HS-27A (cell line): Measurements from ENCODE around the gene SMYD3.
"Not testable (repeated sequence)": the region's sequence is repeated elsewhere in the genome, so short reads cannot be mapped to it uniquely, and the experiment has no call there.

ENCODE experiments used
- DNase-seq: peaks from one replicate; pipeline ENCODE4 v3.0.0-alpha.2; 2012; ENCODE audit warnings: low read depth, missing footprints

SMYD3 gene

DNA sequence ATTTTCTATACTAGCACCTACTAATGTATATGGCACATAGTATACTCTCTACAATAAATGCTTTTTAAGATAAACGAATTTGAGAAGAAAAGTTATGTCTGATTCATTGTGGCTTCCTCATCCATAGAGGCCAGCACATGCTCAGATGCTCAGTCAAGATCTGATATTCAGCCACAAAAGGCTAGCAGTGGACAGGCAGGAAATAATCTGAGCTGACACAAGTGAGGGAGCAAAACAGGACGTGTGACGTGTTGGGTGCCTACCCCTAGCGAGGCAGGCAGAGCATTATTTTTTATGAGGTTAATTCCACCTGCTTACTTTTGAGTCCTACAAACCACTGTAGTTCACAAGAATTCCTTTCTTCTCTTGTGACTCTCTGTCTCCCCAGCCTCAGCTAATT lies 550.9 kb downstream of the SMYD3 start:
- no peak for DNase-seq

DNA sequence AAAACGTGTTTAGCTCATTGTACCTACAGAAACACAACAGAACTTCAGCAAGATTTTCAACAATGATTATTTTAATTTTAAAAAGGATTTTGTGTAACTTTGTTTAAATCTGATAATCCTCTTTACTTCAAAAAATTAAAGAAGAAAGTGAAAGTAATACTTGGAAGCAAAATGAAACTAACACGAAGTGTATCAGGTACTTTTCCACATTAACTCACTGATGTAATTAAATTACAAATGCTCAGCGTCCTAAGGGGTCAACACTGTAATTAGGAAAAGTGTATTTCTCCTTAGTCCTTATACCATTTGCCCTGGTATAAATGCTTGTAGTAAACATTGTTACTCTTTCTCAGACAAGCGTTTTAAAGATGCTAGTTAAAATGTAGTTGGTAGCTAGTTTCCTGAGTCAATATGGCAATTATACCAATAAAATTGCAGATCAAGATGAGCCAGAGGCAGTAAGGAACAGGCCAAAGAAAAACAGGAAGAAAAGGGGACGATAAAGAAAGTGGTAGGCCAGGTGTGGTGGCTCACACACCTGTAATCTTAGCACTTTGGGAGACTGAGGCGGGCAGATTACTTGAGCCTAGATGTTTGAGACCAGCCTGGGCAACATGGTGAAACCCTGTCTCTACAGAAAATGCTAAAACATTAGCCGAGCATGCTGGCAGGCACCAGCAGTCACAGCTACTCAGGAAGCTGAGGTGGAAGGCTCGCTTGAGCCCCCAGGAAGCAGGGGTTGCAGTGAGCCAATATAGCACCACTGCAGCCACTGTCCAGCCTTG lies 553.0 kb downstream of the SMYD3 start:
- DNase-seq = no peak

DNA sequence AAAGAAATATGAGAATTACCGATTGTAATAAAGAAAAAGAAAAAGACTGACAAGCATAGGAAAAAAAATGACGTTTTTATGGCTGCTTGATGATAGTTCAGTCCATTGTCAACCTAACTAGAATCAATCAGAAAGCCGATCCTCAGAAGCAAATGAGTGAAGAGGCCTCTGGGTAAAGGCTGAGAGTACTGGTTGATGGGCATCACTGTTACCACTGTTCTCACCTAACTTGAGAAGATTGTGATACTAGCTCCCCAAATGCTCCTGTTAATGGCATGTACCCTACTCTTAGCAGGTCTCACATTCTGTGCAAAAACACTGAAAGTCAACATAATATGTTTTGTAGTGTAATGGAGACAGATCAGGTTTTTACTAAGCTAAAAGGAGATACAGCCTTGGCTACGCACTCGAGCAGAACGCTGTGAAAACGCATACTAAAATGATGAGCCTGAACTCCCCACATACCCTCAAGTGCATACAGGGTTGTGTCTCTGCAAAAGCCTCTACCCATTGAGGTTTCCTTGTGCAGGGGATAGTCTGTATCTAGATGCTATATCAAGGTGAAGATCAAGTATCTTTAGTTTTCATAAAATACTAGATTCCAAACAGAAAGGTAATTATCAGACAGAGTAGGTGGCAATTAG lies 554.6 kb downstream of the SMYD3 start:
- DNase-seq = no peak

DNA sequence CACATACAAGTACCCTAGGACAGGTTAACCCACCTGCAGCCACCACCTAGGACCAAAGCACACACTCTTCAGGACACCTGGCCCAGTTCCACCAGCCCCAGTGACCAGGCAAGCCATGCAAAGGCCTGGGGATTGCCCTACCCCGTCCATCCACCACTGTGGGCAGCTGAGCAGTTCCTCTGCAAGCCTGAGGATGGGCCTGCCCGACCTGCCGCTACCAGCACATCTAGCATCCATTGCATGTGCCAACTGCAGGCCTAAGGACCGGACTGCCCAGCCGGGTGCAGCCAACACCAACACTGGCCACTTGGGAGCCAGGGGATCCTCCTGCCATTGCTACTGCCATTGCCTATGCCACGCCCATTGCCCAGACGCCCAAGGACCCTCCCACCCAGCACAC lies 558.3 kb downstream of the SMYD3 start:
- DNase-seq = no peak

DNA sequence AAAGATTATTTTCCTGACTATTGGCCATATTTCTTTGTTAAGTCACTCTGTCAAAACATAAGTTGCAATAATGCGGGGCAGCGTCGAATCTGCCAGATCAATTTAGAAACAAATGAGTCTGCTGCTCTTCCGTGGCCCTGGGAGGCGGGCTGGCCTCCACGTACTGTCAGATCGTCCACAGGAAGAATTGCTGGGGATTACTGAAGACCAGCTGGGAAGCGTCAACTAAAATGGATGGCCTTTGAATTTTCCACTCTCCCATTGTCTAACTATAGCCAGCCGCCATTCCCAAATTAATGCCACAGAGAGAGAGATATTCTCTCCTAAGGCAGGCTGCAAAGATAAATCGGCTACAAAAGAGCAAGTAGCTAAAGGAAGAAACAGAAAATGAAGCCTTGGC lies 560.2 kb downstream of the SMYD3 start:
- no peak for DNase-seq

DNA sequence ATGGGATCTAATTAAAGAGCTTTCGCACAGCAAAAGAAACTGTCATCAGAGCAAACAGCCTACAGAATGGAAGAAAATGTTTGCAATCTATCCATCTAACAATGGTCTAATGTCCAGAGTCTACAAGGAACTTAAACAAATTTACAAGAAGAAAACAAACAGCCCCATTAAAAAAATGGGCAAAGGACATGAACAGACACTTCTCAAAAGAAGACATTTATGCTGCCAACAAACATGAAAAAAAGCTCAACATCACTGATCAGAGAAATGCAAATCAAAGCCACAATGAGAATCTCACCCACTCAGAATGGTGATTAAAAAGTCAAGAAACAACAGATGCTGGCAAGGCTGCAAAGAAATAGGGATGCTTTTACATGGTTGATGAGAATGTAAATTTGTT lies 561.9 kb downstream of the SMYD3 start:
- not testable (repeated sequence) for DNase-seq

DNA sequence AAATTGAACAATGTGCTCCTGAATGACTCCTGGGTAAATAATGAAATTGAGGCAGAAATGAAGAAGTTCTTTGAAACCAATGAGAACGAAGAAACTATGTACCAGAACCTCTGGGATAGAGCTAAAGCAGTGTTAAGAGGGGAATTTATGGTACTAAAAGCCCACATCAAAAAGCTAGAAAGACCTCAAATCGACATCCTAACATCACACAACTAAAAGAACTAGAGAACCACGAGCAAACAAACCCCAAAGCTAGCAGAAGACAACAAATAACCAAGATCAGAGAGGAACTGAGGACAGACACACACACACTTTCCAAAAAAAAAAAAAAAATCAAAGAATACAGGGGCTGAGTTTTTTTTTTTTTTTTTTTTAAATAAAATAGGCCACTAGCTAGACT lies 564.2 kb downstream of the SMYD3 start:
- no peak for DNase-seq

DNA sequence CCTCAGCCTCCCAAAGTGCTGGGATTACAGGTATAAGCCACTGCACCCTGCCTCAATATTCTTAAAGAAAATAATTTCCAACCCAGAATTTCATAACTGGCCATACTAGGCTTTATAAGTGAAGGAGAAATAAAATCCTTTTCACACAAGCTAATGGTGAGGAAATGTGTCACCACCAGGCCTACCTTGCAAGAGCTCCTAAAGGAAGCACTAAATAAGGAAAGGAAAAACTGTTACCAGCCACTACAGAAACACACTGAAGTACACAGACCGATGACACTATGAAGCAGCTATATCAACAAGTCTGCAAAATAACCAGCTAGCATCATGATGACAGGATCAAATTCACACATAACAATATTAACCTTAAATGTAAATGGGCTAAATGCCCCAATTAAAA lies 565.3 kb downstream of the SMYD3 start:
- DNase-seq = not testable (repeated sequence)

DNA sequence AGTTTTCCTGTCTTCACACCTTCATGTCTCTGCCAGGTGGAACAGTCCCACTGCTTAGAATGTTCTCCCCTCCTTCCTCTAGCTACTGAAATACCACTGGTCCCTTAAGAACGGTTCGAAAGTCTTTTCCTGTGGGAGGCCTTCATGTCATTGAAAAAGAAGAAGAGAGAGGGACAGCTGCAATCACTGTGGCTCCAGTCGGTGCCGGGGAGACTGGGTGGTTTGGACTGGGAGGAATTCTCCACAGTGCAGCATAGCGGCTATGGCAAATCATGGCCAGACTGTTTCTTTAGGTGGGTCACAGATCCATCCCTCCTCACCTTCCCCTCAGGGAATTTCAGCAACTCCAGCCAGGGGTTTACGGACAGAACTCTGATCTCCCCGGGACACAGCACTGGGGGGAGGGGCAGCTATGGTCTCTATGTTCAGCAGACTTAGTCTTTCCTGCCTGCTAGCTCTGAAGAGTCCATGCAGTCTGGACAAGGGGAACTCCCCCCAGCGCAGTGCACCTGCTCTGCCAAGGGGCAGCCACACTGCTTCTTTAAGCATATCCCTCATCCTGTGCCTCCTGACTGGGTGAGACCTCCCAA lies 567.2 kb downstream of the SMYD3 start:
- no peak for DNase-seq

DNA sequence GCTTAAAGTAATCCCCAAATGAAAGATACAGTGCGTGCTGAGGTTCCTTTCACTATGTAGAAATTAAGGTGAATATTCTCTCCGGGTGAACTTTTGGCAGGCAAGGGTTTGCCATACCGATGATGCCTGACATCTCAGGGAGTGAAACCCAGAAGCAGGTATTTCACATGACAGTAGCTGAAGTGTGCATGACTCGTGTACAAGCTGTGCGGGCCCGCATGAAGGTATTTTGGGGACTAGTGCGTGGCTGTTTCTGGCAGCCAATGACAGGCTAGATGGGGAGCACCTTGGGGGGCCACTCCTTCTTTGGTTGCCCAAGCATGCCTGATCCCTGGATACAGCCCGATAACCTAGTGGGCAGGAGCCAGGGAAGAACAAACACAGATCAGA lies 569.0 kb downstream of the SMYD3 start:
- DNase-seq = no peak

DNA sequence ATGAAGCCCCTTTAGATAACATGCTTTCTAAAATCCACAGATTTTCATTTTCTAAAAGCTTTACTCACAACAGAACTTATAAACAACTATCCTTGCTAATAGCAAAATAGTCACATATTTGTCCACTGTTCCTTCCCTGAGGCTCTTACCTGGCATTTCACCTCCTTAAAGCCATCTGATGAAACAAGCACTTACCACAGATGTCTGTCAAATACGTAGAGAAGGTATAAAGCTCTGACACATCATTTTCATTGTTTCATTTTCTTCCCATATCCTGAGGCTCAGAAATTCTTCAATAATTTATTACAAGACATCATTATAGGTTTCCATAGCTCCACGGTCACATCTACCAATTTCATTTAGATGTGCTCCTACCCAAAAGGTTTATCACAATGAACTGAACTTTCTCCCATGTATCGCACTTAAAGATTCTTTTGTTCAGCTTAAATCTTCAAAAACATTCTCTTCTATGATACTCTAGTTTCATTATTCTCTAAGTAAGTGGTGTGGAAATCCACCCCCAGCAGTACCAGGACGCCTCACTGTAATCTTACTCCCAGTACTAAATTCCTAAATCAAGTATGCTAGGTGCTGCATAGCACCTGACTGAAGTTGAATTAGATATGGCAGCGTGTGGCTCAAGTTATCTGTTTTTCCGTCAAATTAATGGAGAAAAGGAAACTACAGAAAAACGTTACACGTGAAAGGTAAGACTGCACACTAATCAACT lies 569.6 kb downstream of the SMYD3 start:
- no peak for DNase-seq

DNA sequence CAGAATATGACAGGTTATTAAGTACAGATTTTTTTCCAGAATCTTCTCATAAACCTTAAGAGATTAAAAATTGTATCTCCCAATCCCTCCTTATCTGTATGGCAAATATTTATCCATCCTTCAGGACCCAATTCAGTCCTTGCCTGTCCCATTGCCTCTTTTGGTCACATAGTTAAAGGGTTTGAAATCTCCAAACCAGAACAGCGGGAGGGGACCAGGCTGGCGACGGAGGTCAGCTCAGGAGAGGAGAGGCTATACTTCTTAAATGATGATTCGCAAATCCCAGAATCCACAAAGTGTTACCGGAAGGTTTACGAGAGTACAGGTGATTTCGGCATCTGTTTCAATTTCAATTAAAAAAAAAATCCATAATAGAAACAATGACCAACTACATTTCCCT lies 572.7 kb downstream of the SMYD3 start:
- no peak for DNase-seq

DNA sequence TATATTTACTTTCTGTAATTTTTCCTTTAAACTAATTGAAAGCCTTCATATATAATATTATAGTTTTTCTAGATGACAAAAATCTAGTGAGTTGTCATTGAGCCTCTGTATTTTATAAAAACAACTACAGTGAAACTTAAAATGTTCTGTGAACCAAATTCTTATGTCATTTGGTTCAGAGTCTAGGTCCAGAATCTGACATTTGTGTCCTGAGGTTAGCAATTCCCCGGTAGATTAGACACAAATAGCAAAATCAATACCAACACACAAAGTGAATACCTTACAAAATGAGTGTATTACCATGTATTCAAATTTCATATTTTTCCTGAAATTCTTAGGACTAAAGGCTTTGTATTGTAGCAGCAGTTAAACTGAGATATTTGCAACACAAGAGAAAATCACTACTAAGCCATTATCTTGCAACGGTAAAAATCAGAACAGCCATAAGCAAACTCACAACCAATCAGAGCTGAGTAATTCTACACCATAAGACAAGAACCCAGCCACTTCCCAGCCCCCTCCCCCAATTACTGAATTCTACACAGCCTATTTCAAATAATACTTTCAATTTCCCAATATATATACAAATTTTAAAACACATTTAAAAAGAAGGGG lies 573.5 kb downstream of the SMYD3 start:
- no peak for DNase-seq

DNA sequence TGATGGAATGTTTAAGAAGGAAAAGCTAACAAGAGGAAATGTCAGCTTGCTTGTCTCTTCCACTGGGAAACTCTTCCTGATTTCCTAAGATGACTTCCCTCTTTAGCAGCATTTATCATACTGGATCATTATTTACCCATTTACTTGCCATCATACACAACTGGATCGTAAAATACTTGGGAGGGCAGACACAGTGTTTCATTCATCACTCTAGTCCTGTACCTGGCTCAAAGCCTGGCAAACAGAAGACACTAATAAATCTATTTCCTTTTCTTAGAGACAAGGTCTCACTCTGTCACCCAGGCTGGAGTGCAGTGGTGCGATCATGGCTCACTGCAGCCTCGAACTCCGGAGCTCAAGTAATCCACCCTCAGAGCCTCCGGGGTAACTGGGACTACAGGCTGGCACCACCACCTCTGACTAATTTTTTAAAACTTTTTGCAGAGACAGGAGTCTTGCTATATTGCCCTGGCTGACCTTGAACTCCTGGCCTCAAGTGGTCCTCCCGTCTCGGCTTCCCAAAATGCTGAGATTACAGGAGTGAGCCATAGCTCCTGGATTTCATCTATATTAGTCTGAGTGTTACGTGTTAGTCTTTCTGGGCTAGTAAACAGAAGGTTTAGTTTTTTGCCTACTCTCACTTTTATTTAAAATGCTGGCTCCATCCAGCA lies 574.6 kb downstream of the SMYD3 start:
- no peak for DNase-seq

DNA sequence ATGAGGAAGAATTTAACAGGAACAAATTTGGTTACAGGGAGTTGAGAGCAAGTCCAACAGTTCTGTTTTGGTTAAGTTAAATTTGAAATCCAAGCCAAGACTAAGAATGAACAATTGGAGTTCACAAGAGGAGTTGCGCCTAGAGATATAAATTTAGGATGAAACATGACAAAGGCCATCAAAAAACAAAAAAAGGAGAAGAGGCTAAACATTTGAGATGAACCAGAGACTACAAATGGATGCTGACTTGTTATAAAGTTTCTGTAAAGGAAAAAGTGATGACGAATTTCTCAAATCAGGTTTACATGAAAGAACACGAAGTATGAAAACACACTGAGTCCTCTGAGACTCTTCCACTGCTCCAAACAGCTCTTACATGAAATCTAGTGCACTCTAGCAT lies 575.6 kb downstream of the SMYD3 start:
- DNase-seq = no peak

DNA sequence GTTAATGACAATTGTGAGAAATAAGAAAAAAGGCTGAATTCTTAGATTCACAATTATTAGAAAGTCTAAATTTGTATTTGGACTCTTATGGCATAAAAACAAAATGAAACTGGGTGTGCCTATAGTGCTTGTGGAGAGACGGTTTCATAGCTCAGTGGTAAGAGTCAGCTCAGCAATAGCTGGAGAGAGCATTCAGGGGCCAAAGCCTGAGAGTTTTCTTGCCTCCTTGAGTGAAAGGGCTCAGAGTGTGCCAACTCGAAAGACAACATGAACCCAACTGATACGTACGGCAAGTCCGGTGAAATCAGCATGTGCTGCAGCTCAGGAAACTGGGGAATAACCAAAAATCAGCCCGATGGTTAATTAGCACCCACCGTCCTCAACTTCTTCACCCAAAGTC lies 577.9 kb downstream of the SMYD3 start:
- no peak for DNase-seq

DNA sequence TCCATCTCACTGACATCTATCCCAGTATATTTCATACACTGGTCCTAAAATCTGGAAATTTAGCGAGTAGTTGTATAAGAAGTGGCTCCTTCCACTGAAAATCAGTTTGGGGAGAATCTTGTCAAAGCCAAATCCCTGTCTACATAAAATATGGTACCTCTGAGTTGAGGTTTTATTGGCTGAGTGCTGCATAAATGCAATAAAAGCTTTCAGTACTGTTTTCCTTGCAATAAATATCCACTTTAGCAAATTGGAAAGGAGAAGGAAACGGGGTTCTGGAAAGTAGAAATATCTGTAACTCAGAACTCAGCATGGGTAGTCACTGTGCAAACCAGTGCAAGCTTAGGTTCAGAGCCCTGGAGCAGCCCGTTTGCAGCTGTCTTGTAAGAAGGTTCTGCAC lies 580.2 kb downstream of the SMYD3 start:
- DNase-seq = no peak

DNA sequence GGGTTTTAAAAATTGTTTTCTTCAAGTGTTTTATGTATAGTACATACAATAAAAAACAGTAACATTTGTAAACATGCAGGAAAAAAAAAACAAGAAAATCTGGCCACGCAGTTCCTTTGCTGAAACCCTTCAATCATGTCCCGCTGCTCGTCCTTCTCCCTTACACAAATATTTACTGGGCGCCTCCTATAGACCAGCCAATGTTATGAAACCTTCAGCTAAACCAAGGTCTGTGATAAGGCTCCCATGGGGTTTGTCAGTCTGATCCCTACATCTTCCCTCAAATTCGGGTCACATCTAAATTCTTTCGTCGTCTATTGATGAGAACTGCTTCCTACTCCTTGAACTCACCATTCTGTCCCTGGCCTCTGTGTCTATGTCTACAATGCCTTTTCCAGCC lies 583.9 kb downstream of the SMYD3 start:
- DNase-seq = no peak

DNA sequence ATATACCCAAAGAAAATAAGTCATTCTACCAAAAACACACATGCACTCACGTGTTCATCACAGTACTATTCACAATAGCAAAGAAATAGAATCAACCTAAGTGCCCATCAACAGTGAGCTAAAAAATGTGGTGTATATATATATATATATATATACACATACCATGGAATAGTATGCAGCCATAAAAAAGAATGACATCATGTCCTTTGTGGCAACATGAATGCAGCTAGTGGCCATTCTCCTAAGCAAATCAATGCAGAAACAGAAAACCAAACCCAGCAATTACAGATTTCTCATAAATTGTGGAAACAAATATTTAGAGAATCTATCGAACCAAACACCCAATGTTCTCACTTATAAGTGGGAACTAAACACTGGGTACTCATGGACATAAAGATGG lies 585.7 kb downstream of the SMYD3 start:
- no peak for DNase-seq

DNA sequence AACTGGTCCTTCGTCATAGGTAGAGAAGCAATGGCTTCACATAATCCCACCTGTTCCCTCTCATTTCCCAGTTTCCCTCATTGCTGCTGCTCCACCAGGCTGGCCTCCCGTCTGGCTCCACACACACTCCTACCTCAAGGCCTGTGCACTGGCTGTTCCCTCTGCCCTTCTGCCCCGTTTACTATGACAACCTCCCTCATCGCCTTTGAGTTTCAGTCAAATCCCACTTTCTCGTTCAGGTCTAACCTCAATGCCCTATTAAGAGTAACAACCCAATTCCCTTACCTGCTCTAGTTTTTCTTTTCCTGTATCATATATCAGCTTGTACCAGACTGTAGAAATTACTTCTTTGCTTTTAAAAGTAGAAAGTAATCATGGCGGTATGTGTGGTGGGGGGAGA lies 589.7 kb downstream of the SMYD3 start:
- DNase-seq = no peak

DNA sequence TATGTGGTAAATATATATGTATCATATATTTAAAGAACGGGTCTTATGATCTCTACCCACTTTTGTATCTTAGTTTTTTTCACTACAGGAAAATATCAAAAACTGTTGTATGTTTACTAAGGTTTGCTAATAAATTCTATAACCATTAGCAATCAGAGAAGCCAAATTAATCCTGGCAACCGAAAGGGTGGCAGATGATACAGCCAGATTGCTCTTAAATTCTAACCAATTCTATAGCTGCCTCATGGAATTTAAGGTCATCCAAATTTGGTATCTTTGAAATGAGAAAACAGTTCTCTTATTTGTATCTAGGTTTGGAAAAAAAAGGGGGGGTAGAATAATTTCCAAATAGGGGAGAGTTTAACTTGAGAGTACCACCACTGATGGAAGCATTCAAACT lies 591.2 kb downstream of the SMYD3 start:
- DNase-seq = no peak

DNA sequence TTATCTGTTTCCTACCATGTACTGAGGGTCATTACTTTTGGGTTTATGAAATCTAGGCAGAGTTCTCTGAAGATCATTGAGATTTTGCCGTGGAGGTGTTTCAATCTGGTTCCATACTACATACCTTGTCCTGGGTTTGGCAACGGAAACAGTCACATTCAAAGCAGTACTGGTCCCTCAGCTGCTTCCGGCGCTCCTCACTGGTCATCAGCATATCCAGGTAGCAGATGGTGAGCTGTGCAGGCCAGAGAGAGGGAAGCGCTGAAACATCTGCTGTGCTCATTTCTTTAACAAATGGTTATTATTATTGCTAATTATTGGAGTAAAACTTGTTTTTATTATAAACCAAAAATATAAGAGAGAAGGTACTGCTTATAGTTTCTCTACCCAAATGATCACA lies 591.7 kb downstream of the SMYD3 start:
- DNase-seq = no peak
